ENCODE results near the gene NAALADL1.

NAALADL1 gene

GRCh38 chr11:65058419-65059054 is at the start of gene NAALADL1:
TSS of gene NAALADL1 (minus strand) at chr11:65058553. CDS start at chr11:65058521, 32 bp downstream.
- no peak for DNase-seq (ENCODE audit: low read depth)
- TF ChIP-seq CTCF (conservative IDR thresholded peaks at IDR 0.05; ENCODE audit: control insufficient read depth, insufficient read depth, low read depth, low read length) = no peak
- H3K4me3 ChIP-seq (ENCODE audit: control insufficient read depth, low read depth, low read length) = no peak within 1 kb of the TSS

GRCh38 chr11:65107751-65108468 is 49.6 kb upstream of the NAALADL1 start:
- no peak for TF ChIP-seq CTCF (conservative IDR thresholded peaks at IDR 0.05; ENCODE audit: control insufficient read depth, insufficient read depth, low read depth, low read length)
- no peak for DNase-seq (ENCODE audit: low read depth)
- no peak overlapping the region for H3K4me3 ChIP-seq (ENCODE audit: control insufficient read depth, low read depth, low read length)

- no peak overlapping the region for H3K4me3 ChIP-seq (ENCODE audit: control insufficient read depth, low read depth, low read length)
- no peak for TF ChIP-seq CTCF (conservative IDR thresholded peaks at IDR 0.05; ENCODE audit: control insufficient read depth, insufficient read depth, low read depth, low read length)
- no peak for DNase-seq (ENCODE audit: low read depth)
Observed at GRCh38 chr11:65107078-65107477, 48.7 kb upstream of the NAALADL1 start.

- TF ChIP-seq CTCF (conservative IDR thresholded peaks at IDR 0.05; ENCODE audit: control insufficient read depth, insufficient read depth, low read depth, low read length) = no peak
- H3K4me3 ChIP-seq (ENCODE audit: control insufficient read depth, low read depth, low read length) = no peak overlapping the region
- no peak for DNase-seq (ENCODE audit: low read depth)
Observed at GRCh38 chr11:65104628-65105027, 46.3 kb upstream of the NAALADL1 start.

- TF ChIP-seq CTCF (conservative IDR thresholded peaks at IDR 0.05; ENCODE audit: control insufficient read depth, insufficient read depth, low read depth, low read length) = no peak
- H3K4me3 ChIP-seq (ENCODE audit: control insufficient read depth, low read depth, low read length) = no peak overlapping the region
- no peak for DNase-seq (ENCODE audit: low read depth)
Observed at GRCh38 chr11:65103476-65103875, 45.1 kb upstream of the NAALADL1 start.

- H3K4me3 ChIP-seq (ENCODE audit: control insufficient read depth, low read depth, low read length) = no peak overlapping the region
- no peak for TF ChIP-seq CTCF (conservative IDR thresholded peaks at IDR 0.05; ENCODE audit: control insufficient read depth, insufficient read depth, low read depth, low read length)
Observed at GRCh38 chr11:65102142-65103095, 44.1 kb upstream of the NAALADL1 start.

More at GRCh38 chr11:65102142-65103095, 44.1 kb upstream of the NAALADL1 start:
- DNase-seq (ENCODE audit: low read depth) = no peak
